Bronchial epithelial cell (primary cell): ENCODE data around the gene SART3. TPM values are rescaled to one million over a fixed set of nuclear protein-coding genes. Genes with fewer than 3 reads are reported as not detected.
A peak's percentile ranks its signal among the peaks of the same experiment; 100 is the strongest.

Source experiments
- DNase-seq: peaks from one replicate; pipeline ENCODE4 v3.0.0-alpha.2; 2010; ENCODE audit warnings: low read depth
- FAIRE-seq: peaks from 2 replicates; lab custom pipeline; 2011; peaks lifted over from hg19 to GRCh38; lab: Jason Lieb, UNC
- H3K27me3 ChIP-seq: 2 replicates; pipeline ENCODE4 v1.5.1; 2011; ENCODE audit warnings: low read length; ENCODE audit not compliant: control insufficient read depth, insufficient read depth
- H3K36me3 ChIP-seq: 2 replicates; pipeline ENCODE4 v1.5.1; 2011; ENCODE audit warnings: low read length; ENCODE audit not compliant: control insufficient read depth, insufficient read depth
- H3K4me3 ChIP-seq: 2 replicates; pipeline ENCODE4 v1.5.1; 2011; ENCODE audit warnings: mild to moderate bottlenecking, low read depth, low read length, control low read depth
- CTCF ChIP-seq: IDR thresholded peaks from 2 replicates; pipeline ENCODE4 v1.5.1; 2011; ENCODE audit warnings: mild to moderate bottlenecking, moderate library complexity, low read length, control low read depth, inconsistent platforms; ENCODE audit not compliant: insufficient read depth, severe bottlenecking
- total RNA-seq: library from RNA; depleted of rRNA; stranded (reverse); fragments of >200 nt; gene quantifications from 2 replicates; pipeline ENCODE4 v1.2.1, GENCODE V29; 2014

Gene SART3
- 41.6 and 108 TPM in 2 replicates for total RNA-seq

- peak; percentile 90 for DNase-seq
- no peak for FAIRE-seq
- peaks cover 14% of the 10 kb centered on the region for H3K36me3 ChIP-seq
- peak within 1 kb of the TSS; percentile 95 for H3K4me3 ChIP-seq
- no peaks in the 10 kb centered on the region for H3K27me3 ChIP-seq
- no peak for TF ChIP-seq CTCF
Observed at GRCh38 chr12:108560752-108561719, at the start of gene SART3. TSS of gene SART3 (minus strand) at chr12:108561173. CDS start at chr12:108561154, 19 bp downstream.

GRCh38 chr12:108610336-108610815, 49.4 kb upstream of the SART3 start:
- FAIRE-seq (no peak), DNase-seq (no peak)

GRCh38 chr12:108609537-108610335, 48.8 kb upstream of the SART3 start:
- Histone ChIP-seq H3K4me3 (no peak overlapping the region), H3K36me3 (no peaks in the 10 kb centered on the region), H3K27me3 (no peaks in the 10 kb centered on the region)
- no peak for TF ChIP-seq CTCF
- no peak for FAIRE-seq
- no peak for DNase-seq

More at GRCh38 chr12:108610336-108610815, 49.4 kb upstream of the SART3 start:
- no peaks in the 10 kb centered on the region for H3K27me3 ChIP-seq
- no peaks in the 10 kb centered on the region for H3K36me3 ChIP-seq
- no peak for TF ChIP-seq CTCF
- H3K4me3 ChIP-seq: no peak overlapping the region

GRCh38 chr12:108608616-108609015, 47.6 kb upstream of the SART3 start:
- no peak for FAIRE-seq
- Histone ChIP-seq H3K4me3 (no peak overlapping the region), H3K27me3 (no peaks in the 10 kb centered on the region), H3K36me3 (no peaks in the 10 kb centered on the region)
- TF ChIP-seq CTCF: no peak
- no peak for DNase-seq

- no peak overlapping the region for H3K4me3 ChIP-seq
- no peak for FAIRE-seq
- no peaks in the 10 kb centered on the region for H3K36me3 ChIP-seq
- DNase-seq: no peak
- no peak for TF ChIP-seq CTCF
- H3K27me3 ChIP-seq: no peaks in the 10 kb centered on the region
Observed at GRCh38 chr12:108607981-108608600, 47.1 kb upstream of the SART3 start.
